Smooth muscle cell of the pulmonary artery (primary cell): ENCODE data around the gene OPN3. TPM values are rescaled to one million over a fixed set of nuclear protein-coding genes. Genes with fewer than 3 reads are reported as not detected.

Experiments used
- total RNA-seq: library from RNA; depleted of rRNA; stranded (reverse); fragments of >200 nt; gene quantifications from 2 replicates; pipeline ENCODE4 v1.2.3, GENCODE V29; 2014

OPN3 gene
- 11.9 and 21.8 TPM in 2 replicates for total RNA-seq

DNA sequence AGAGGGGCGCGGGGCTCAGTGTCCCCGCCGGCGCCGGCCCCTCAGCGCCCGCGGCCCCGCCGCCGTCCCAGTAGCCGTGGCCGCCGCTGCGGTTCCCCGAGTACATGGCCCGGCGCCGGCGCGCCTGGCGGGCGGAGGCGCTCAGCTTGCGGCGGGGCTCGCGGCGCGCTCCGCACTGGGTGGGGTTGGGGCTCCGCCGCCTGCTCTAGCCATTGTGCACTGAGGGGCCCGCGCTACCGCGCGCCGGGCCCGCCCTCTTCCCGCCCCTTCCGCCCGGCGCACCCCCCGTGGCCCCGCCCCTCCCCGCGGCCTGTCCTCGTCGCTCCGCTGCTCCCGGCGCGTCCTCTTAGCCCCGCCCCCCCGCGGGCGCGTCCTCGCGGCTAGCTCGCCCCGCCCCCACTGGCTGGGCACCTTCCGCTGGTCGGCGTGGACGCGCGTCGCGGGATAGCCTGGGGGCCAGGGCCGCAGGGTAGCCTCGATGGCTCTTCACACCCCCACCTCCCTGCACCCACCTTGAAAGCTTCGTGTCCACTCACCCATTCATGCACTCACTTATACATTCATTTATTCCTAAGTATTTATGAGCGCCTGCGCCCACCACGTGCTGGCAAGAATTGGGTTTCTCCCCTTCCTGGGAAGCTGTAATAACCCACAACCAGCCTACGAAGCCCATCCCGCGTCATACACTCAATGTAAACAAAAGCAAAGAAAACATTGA is at the start of gene OPN3, which contains the start of gene CHML:
Gene OPN3 (minus strand): TSS at position 221 of the 718 bp plus-strand sequence. CDS start 115 bp downstream, at position 106.
Gene CHML (minus strand): TSS at position 221 of the 718 bp plus-strand sequence. CDS start 4,603 bp downstream, outside the sequence.

GRCh38 chr1:241652012-241652411 is 11.8 kb upstream of the OPN3 start, which contains the start of gene WDR64:
TSS of gene WDR64 (plus strand) at chr1:241652281. CDS start at chr1:241652485, 204 bp downstream.

Other genes with a start within 250 kb of the OPN3 start
- gene FH, start 120.6 kb downstream of the OPN3 start, total RNA-seq, result 51.9 and 62.6 TPM in 2 replicates
- 0.03 and 0.33 TPM in 2 replicates for gene KMO, start 108.0 kb downstream of the OPN3 start, total RNA-seq
- gene CHML, start within 50 bp of the OPN3 start, total RNA-seq, result 10.5 and 12.3 TPM in 2 replicates
- not detected in 2 replicates for gene WDR64, start 11.9 kb upstream of the OPN3 start, total RNA-seq
- gene EXO1, start 207.8 kb upstream of the OPN3 start, total RNA-seq, result 1.6 and 4.6 TPM in 2 replicates